GM18861 (cell line): ENCODE results near the gene HEXA.
"Not testable (repeated sequence)": the region's sequence is repeated elsewhere in the genome, so short reads cannot be mapped to it uniquely, and the experiment has no call there.

Experiments used
- ATAC-seq: cut with Tn5 transposase; IDR thresholded peaks from one replicate; pipeline ENCODE4 v1.9.1; 2021; ENCODE audit not compliant: unreplicated experiment

HEXA gene

GRCh38 chr15:72375846-72376581, at the start of gene HEXA:
Gene HEXA (minus strand): TSS chr15:72376014. CDS start chr15:72375972, 42 bp downstream.
- ATAC-seq: peak; percentile 67

GRCh38 chr15:72423256-72423655, 47.4 kb upstream of the HEXA start:
- ATAC-seq: no peak

GRCh38 chr15:72421484-72421883, 45.7 kb upstream of the HEXA start:
- ATAC-seq: no peak

GRCh38 chr15:72420576-72420975, 44.8 kb upstream of the HEXA start:
- no peak for ATAC-seq

GRCh38 chr15:72419768-72420167, 44.0 kb upstream of the HEXA start:
- ATAC-seq: not testable (repeated sequence)

GRCh38 chr15:72415304-72415703, 39.5 kb upstream of the HEXA start:
- no peak for ATAC-seq

- ATAC-seq: not testable (repeated sequence)
These were observed 37.5 kb upstream of the HEXA start for GRCh38 chr15:72413337-72413736.

- ATAC-seq: no peak
These were observed 35.7 kb upstream of the HEXA start for GRCh38 chr15:72411544-72411943.

GRCh38 chr15:72411111-72411510, 35.3 kb upstream of the HEXA start:
- no peak for ATAC-seq

GRCh38 chr15:72406936-72407335, 31.1 kb upstream of the HEXA start:
- ATAC-seq: no peak

- no peak for ATAC-seq
These were observed 29.0 kb upstream of the HEXA start for GRCh38 chr15:72404841-72405240.

GRCh38 chr15:72404356-72404755, 28.5 kb upstream of the HEXA start:
- ATAC-seq: no peak

- no peak for ATAC-seq
These were observed 26.9 kb upstream of the HEXA start for GRCh38 chr15:72402726-72403125.

GRCh38 chr15:72398648-72399047, 22.8 kb upstream of the HEXA start:
- no peak for ATAC-seq

- ATAC-seq: no peak
These were observed 22.2 kb upstream of the HEXA start, which contains the start of gene TMEM202 for GRCh38 chr15:72397796-72398588. Gene TMEM202 (plus strand): TSS chr15:72398305. CDS start chr15:72398327, 22 bp downstream.

GRCh38 chr15:72396331-72396730, 20.5 kb upstream of the HEXA start:
- not testable (repeated sequence) for ATAC-seq

- no peak for ATAC-seq
These were observed 13.4 kb upstream of the HEXA start for GRCh38 chr15:72389231-72389630.

- no peak for ATAC-seq
These were observed 11.9 kb upstream of the HEXA start for GRCh38 chr15:72387741-72388140.

- no peak for ATAC-seq
These were observed 6.3 kb upstream of the HEXA start for GRCh38 chr15:72382146-72382545.

- ATAC-seq: no peak
These were observed 4.9 kb upstream of the HEXA start for GRCh38 chr15:72380743-72381142.

- no peak for ATAC-seq
These were observed 4.1 kb upstream of the HEXA start for GRCh38 chr15:72379856-72380430.

- ATAC-seq: not testable (repeated sequence)
These were observed 3.3 kb upstream of the HEXA start for GRCh38 chr15:72379106-72379505.
